Right lung (tissue), 5 donors: ENCODE measurements around the gene ARMH3. TPM values are rescaled to one million over a fixed set of nuclear protein-coding genes. Genes with fewer than 3 reads are reported as not detected.

Experiments
- DNase-seq, 2 donors: peaks; one replicate each; pipeline ENCODE4 v3.0.0-alpha.2; 2013
- polyA plus RNA-seq, 5 donors: library from polyadenylated mRNA; unstranded; fragments of 120-200 nt; gene quantifications; one replicate each; pipeline versions ENCODE4 v1.2.1 to v1.2.3, GENCODE V29; 2013; ENCODE audit warnings: inconsistent platforms in 1 of 5, low replicate concordance in 1 of 5; ENCODE audit not compliant: insufficient read length in 5 of 5, insufficient read depth in 1 of 5

Gene ARMH3
- polyA plus RNA-seq, 5 donors, result 20.3 to 23.8 (median 21.8) TPM

GRCh38 chr10:101896225-101896877 lies 159.6 kb downstream of the ARMH3 start:
- no peak for DNase-seq

GRCh38 chr10:101895781-101896180 lies 160.2 kb downstream of the ARMH3 start:
- no peak for DNase-seq

DNA sequence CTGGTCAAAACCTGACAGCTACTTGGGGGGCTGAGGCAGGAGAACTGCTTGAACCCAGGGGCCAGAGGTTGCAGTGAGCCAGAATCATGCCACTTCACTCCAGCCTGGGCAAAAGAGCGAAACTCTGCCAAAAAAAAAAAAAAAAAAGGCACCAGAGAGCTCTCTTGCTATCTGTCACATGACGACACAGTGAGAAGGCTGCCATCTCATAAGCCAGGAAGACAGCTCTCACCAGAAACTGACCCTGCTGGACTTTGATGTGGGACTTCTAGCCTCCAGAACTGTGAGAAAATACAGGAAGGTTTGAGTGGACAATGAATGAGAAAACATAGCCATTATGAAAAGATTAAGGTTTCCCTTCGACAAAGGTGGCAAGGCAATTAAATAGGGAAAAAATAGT lies 161.2 kb downstream of the ARMH3 start:
- no peak for DNase-seq

- no peak for DNase-seq
Observed at GRCh38 chr10:101894266-101894665, 161.7 kb downstream of the ARMH3 start.

DNA sequence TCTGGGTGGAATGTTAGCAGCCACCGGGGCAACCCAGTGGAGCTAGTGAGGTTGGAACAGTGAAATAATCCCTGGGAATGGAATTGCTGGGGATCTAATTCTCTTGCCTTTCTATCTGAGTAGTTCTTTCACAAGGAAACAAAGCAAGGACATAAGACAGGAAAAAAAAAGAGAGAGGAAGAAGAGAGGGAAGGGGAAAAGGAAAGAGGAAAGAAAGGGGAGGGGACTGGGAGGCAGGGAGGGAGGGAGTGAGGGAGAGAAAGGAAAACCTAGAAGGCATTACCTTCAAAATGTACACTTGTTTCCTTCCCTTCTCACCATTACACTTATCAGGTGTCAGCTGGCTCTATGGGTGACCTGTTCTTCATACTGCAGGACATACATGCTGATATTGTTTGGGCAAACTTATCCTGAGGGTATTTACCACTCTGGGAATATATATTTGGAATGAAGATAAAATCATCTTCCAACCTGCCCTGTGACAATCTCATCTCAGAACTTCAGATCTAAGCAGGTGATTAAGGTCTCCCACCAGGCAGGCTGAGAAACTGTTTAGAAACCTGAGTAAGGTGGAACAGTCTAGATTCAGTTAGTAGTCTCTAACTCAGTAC lies 162.4 kb downstream of the ARMH3 start:
- DNase-seq, result no peak

GRCh38 chr10:101892782-101893391 lies 163.1 kb downstream of the ARMH3 start:
- no peak for DNase-seq

DNA sequence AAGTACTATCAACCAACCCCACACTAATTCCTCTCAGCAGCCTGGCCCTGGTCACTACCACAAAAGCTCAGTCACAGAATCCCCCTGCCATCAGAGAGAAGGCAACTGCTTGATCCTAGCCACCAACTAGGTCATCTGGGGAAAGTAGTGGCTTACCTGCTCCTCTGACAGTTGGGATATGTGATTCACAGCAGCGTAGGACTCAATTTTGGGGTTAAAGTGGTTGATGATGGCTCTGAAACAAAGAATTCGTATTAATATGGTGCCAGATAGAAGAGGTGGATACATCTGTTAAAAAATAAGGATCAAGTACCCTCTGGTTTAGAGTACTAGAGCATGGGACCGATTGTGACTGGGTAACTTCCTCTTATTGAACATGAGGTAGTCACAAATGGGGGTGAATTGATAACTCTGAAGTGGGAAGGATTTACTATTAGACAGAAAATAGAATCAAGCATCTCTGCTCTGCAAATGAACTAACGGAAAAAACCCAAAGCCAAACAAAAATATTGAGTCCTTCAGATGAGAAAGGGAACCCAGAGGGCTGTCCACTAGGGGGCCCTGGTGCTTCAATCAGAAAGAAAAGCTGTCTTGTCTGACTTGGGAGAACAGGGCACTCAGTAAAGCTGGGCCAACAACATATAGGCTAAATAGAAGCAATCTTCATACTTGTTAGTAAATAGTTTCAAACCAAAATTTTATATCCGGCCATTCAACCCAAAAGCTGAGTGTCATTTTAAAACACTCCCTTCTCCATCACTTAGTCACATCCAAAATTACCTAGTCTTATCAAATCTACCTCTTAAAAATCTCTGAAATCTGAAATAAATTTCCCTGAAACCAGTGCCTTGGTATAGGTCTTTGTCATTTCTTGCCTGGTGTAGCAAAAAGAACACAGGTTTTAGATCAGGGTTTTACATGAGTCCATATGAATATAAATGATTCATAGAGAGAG lies 166.4 kb downstream of the ARMH3 start:
- DNase-seq, result peak; percentile 45 to 52

DNA sequence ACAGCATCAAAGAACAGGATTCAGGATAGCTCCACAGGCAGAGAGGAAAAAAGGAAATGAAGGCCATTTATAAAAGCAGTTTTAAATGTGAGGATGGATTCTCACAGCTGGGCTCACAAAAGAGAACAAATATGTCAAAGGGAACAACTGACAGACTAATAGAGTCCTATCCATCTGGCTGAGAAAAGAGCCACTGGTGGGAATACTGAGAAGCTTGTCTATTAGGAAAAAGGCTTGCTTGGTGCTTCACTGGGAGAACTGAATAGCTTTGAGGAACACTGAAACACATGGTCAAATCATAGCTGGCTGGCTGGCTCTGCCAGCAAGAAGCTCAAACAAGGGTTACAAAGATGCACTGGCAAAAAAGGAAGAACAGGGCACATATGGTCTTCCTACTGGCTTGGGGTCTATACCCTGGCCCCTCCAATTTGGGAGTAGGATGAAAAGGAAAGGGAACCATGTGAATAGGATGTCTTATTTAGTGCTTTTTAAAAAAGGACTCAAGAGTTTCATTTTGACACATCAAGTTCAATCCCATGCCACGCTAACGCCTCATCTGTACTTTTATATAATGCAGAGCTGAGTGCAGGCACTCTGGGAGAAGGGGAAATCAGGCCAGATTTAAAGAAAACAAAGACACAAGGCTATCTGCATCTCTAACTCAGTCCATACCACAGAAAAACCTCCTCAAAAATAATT lies 167.6 kb downstream of the ARMH3 start:
- DNase-seq, result no peak

DNA sequence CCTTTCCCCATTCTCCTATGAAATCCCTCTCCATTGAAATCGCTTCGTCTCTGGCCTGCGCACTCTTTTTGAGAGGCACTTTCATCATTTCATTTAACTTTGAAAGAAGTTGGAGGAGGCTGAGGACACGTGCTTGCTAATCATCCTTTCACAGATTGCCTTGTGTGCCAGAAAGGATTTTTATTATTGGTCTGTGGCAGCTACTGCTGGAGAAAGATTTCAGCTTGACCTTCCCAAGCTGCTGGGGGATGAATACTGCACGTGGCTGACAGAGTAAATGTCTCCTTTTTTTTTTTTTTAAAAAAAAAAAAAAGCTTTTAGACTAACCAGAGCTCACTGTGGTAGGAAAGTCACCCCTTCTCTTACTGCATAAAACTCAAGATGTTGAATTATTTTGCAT lies 168.2 kb downstream of the ARMH3 start:
- DNase-seq, result no peak

DNA sequence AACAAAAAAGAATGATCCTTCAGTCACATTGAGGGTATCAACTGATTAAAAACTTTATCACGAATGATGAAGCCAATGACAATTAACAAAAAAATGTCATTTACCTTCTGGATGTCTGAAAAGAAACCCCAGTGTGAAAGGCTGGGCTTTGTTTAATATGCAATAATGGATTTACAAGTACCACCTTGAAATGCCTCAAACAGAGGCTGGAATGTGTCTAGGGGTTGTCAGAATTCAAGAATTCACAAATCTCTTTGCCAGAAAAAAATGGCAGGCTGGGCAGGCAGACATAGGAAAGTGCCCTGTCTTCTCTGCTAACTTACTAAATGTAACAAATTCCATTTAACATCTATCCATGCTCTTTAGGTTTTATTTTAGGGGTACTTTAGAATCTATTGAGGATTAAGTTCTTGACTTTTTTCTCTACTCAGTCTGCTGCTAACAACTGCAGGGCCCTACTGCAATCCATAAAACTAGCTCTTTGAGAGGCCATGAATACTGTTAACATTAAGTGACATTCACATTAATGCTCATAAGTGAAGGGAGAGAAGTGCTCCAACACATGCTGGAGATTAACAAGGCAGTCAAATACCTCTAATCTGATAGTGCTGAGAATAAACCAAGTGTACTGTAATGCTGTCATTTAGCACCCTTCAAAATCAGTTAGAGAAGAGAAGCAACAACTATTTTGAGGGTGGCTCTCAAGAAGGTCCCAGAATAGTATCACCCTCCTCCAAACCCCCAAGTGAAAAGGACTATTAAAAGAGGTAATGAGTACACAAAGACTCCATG lies 169.3 kb downstream of the ARMH3 start:
- no peak for DNase-seq

DNA sequence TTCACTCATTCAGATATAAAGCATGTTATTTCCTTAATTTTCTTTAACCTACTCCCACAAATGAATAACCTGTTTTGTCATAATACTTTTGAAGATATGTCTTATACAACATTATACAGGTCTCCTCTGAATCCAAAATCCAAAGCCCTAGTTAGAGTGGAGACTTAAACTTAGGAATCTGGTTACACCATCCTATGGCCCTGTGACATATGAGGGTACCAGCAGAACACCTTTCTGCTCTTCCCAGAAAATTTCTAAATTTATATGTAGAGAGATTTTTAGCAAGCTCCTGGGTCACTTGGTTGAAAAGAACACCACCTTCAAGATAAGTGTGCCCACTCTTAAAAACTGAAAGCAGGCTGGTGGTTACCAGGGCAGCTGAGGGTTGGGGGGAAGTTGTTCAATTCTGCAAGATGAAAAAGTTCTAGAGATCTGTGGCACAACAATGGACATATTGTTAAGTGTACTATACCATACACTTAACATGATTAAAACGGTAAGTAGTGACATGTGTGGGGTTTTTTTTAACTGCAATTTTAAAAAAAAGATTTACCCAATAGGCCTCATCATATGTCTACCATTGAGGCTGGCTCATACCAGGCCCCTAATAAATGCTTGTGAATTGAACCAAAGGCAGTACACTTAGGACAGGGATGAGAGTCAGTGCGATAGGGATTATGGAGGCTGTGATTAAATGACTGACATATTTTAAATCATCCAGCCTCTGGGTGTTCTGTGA lies 174.8 kb downstream of the ARMH3 start:
- no peak for DNase-seq

DNA sequence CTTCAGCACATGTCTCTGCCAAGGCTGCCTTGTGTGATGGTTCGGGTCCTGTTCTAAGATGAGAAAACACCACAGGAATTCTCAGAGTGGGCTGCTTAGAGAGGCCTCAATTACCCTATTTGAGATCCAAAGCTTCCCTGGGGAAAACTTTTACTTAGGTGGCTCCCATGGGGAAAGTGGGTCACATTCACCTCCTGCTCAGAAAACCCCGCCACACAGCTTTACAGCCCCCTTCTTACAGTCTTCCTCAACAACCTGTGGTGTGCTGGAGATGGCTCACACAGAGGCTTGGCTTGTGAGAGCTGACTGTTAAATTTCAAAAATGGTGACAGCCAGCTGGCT lies 175.8 kb downstream of the ARMH3 start:
- no peak for DNase-seq

DNA sequence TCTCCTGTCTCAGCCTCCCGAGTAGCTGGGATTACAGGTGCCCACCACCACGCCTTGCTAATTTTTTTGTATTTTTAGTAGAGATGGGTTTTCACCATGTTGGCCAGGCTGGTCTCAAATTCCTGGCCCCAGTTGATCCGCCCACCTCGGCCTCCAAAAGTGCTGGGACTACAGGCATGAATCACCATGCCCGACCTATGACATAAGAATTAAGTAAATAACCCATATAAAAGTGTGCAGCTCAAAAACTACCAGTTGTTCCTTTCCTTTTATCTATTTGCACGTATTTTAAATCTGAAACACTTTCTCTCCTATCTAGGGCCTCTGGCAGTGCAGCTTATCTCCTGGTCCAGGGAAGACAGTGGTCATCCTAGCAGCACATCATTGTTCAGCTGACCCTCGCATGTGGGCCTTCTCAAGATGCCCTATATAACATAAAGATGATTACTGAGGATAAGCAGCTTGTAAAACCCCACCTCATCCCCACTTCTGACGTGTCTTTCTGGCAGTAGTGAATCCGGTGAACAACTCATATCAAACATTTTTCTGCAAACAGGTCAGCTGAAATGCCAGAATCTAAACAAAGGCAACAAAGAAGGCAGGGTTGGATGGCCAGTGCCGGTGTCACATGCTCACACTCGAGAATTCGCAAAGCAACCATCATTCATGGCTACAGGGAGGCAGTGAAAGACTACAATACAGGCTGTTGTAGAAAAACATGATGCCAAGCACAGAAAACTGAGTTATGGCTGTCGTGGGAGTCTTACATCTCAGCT lies 176.3 kb downstream of the ARMH3 start:
- no peak for DNase-seq

GRCh38 chr10:101878869-101879268 lies 177.1 kb downstream of the ARMH3 start:
- DNase-seq, result no peak

GRCh38 chr10:101875068-101875688 lies 180.8 kb downstream of the ARMH3 start:
- no peak for DNase-seq

DNA sequence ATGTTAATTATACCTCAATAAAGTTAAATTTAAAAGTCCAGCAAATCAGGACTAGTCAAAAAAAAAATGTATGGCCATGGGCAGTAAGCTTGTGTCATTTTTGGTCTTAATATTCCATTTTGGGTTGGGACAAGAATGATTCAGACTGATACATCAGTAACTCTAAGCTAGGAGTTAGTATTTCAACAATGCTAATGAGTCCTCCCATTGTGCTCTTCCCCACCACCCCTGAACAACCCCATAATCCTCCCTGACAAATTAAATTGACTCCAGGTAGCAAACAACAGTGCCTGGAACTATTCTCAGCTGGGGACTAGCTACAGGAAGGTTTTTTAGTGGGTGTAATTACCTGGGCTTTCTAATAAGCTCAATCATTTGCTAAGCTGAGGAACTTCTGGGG lies 181.7 kb downstream of the ARMH3 start:
- no peak for DNase-seq

DNA sequence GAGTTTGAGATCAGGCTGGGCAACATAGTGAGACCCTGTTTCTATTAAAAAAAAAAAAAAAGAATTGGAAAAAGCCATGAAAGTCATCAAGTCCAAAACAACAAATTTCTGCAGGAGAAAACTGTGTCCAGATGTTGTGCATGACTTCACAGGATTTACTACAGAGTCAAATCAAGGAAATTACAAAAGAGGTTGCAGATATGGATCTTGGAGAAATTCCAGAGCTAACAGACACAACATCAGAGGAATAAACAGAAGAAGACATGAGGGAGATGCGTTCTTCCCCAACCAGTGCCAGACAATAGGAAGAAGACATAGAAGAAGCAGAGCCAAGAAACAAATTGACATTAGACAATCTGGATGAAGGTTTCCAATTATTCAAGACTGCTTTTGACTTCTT lies 188.0 kb downstream of the ARMH3 start:
- DNase-seq, result no peak

DNA sequence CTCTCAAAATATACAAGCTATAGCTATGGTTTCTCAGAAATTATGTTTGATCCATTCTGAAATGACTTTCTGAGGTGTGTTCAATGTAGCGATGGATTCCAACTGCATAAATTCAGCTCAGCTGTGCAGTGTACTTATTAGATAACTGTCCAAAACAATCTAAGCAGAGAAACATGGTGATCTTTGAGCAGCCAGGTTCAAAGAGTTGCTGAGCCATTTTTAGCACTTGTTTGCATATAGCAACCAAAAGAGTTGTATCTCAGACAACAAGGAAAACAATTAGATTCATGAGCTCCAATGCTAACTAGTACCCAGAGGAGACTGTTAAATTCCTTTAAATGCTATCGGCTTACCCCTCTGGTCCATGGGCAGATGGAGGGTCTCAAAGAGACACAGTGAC lies 196.4 kb downstream of the ARMH3 start:
- DNase-seq, result no peak
